Neural cell (in vitro differentiated cells): ENCODE data around the gene LHFPL6. TPM values are rescaled to one million over a fixed set of nuclear protein-coding genes. Genes with fewer than 3 reads are reported as not detected.
A peak's percentile ranks its signal among the peaks of the same experiment; 100 is the strongest.

Experiments
- H2AFZ ChIP-seq: fragments of 200-600, 300-800 bp; sonication (generic), shearing (Covaris generic); 2 replicates; pipeline ENCODE4 v1.6.0; 2014; ENCODE audit warnings: low read depth, mild to moderate bottlenecking, antibody characterized with exemption, low read length, moderate library complexity
- H3F3A ChIP-seq: fragments of 200-600 bp; shearing (Covaris generic); 2 replicates; pipeline ENCODE4 v1.6.1; 2016; ENCODE audit warnings: mild to moderate bottlenecking, moderate library complexity, mixed read lengths, antibody characterized with exemption, low read length; ENCODE audit not compliant: insufficient read depth, poor library complexity, severe bottlenecking
- H3K27ac ChIP-seq: fragments of 200-600, 300-800 bp; sonication (generic), shearing (Covaris generic); 2 replicates; pipeline ENCODE4 v1.5.1; 2014; ENCODE audit warnings: mild to moderate bottlenecking, low read length, moderate library complexity
- H3K27me3 ChIP-seq: fragments of 300-800, 200-600 bp; sonication (generic), shearing (Covaris generic); 2 replicates; pipeline ENCODE4 v1.6.0; 2014; ENCODE audit warnings: mild to moderate bottlenecking, low read depth, low read length, moderate library complexity; ENCODE audit not compliant: insufficient read depth
- H3K36me3 ChIP-seq: fragments of 300-800, 200-600 bp; sonication (generic), shearing (Covaris generic); 2 replicates; pipeline ENCODE4 v1.5.1; 2014; ENCODE audit warnings: mild to moderate bottlenecking, antibody characterized with exemption, low read length, moderate library complexity; ENCODE audit not compliant: insufficient read depth
- H3K4me2 ChIP-seq: fragments of 300-800, 200-600 bp; sonication (generic), shearing (Covaris generic); 2 replicates; pipeline ENCODE4 v1.6.0; 2014; ENCODE audit warnings: mild to moderate bottlenecking, low read length
- H3K4me3 ChIP-seq: fragments of 300-800, 200-600 bp; sonication (generic), shearing (Covaris generic); 2 replicates; pipeline ENCODE4 v1.5.1; 2014; ENCODE audit warnings: mild to moderate bottlenecking, low read length, moderate library complexity
- H3K79me2 ChIP-seq: fragments of 200-600 bp; shearing (Covaris generic); replicated peaks from 2 replicates; pipeline ENCODE4 v1.6.0; 2014; ENCODE audit warnings: mild to moderate bottlenecking, low read length, moderate library complexity; ENCODE audit not compliant: insufficient read depth
- H3K9ac ChIP-seq: fragments of 300-800, 200-600 bp; sonication (generic), shearing (Covaris generic); 2 replicates; pipeline ENCODE4 v1.6.1; 2016; ENCODE audit warnings: mild to moderate bottlenecking, low read length, mixed read lengths
- H3K9me2 ChIP-seq: fragments of 200-600 bp; shearing (Covaris generic); 2 replicates; pipeline ENCODE4 v1.6.1; 2016; ENCODE audit warnings: mild to moderate bottlenecking, low read length, mixed read lengths; ENCODE audit not compliant: insufficient read depth
- H3K9me3 ChIP-seq: fragments of 200-600, 300-800 bp; sonication (generic), shearing (Covaris generic); 2 replicates; pipeline ENCODE4 v1.6.1; 2016; ENCODE audit warnings: mild to moderate bottlenecking, mixed run types, low read length, moderate library complexity, mixed read lengths
- H4K20me1 ChIP-seq: fragments of 200-600 bp; shearing (Covaris generic); 2 replicates; pipeline ENCODE4 v1.6.1; 2016; ENCODE audit warnings: mild to moderate bottlenecking, mixed run types; ENCODE audit not compliant: insufficient read depth
- CTCF ChIP-seq: fragments of 450-650 bp; IDR thresholded peaks from 2 replicates; pipeline ENCODE4 v1.5.1; 2014; ENCODE audit warnings: antibody characterized with exemption, mild to moderate bottlenecking, moderate library complexity; ENCODE audit not compliant: poor library complexity, severe bottlenecking
- EP300 ChIP-seq: fragments of 450-650 bp; conservative IDR thresholded peaks from 2 replicates; pipeline ENCODE4 v1.6.1; 2014; ENCODE audit warnings: antibody characterized with exemption, mild to moderate bottlenecking, moderate library complexity; ENCODE audit not compliant: poor library complexity, severe bottlenecking
- EZH2 ChIP-seq: fragments of 200-600, 300-800 bp; shearing (Covaris generic), sonication (generic); IDR thresholded peaks from 2 replicates; pipeline ENCODE4 v1.6.1; 2014; ENCODE audit warnings: antibody characterized with exemption, low read length, borderline replicate concordance, mild to moderate bottlenecking; ENCODE audit not compliant: insufficient read depth, poor library complexity, severe bottlenecking
- MXI1 ChIP-seq: fragments of 450-650 bp; conservative IDR thresholded peaks from 2 replicates; pipeline ENCODE4 v1.6.1; 2014; ENCODE audit warnings: antibody characterized with exemption, mild to moderate bottlenecking; ENCODE audit not compliant: poor library complexity, severe bottlenecking
- POLR2AphosphoS5 ChIP-seq: IDR thresholded peaks from 2 replicates; pipeline ENCODE4 v1.6.1; 2012
- RAD21 ChIP-seq: fragments of 450-650 bp; conservative IDR thresholded peaks from 2 replicates; pipeline ENCODE4 v1.6.1; 2014; ENCODE audit warnings: antibody characterized with exemption, mild to moderate bottlenecking, moderate library complexity
- REST ChIP-seq: IDR thresholded peaks from 2 replicates; pipeline ENCODE4 v1.6.1; 2012; ENCODE audit warnings: borderline replicate concordance
- SMC3 ChIP-seq: fragments of 450-650 bp; conservative IDR thresholded peaks from 2 replicates; pipeline ENCODE4 v1.6.1; 2014; ENCODE audit warnings: antibody characterized with exemption, mild to moderate bottlenecking, moderate library complexity; ENCODE audit not compliant: poor library complexity
- TAF1 ChIP-seq: IDR thresholded peaks from 2 replicates; pipeline ENCODE4 v1.6.1; 2012; ENCODE audit warnings: low read depth
- polyA plus RNA-seq: library from polyadenylated mRNA; depleted of rRNA; stranded (reverse); fragments of >200 nt; gene quantifications from 2 replicates; pipeline ENCODE4 v1.2.3, GENCODE V29; 2014

Gene LHFPL6
- polyA plus RNA-seq, 1 donor from 2014 or later = 36.3 TPM

DNA sequence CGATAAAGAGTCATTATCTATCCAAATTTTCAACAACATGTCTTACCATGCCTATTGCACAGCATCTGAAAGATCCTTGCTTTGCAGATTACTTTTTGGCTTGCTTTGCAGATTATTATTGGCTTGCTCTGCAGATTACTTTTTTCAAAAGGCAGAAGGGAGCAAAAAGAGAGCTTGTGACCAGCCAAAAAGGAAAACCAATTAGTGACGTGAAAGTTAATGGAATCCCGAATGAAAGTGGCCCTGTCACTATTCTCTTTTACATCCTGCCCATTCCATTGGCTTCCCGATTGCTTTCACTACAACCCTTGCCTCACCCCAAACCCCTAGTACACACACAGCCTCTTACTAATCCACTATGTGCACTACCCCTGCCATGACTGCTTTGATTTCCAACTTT, 81.3 kb downstream of the LHFPL6 start:
- Histone ChIP-seq H3K9me2 (no peaks in the 10 kb centered on the region), H3K4me2 (no peak overlapping the region), H3K27ac (no peak overlapping the region), H3K27me3 (no peaks in the 10 kb centered on the region), H4K20me1 (no peaks in the 10 kb centered on the region), H3K9ac (no peak overlapping the region), H3K36me3 (no peaks in the 10 kb centered on the region), H2AFZ (no peak overlapping the region), H3K9me3 (no peaks in the 10 kb centered on the region), H3F3A (peaks cover 8% of the 10 kb centered on the region), H3K79me2 (no peaks in the 10 kb centered on the region), H3K4me3 (no peak overlapping the region)
- no peak for TF ChIP-seq POLR2AphosphoS5
- no peak for TF ChIP-seq TAF1
- TF ChIP-seq EP300 = no peak
- no peak for TF ChIP-seq MXI1
- TF ChIP-seq CTCF = no peak
- no peak for TF ChIP-seq SMC3

DNA sequence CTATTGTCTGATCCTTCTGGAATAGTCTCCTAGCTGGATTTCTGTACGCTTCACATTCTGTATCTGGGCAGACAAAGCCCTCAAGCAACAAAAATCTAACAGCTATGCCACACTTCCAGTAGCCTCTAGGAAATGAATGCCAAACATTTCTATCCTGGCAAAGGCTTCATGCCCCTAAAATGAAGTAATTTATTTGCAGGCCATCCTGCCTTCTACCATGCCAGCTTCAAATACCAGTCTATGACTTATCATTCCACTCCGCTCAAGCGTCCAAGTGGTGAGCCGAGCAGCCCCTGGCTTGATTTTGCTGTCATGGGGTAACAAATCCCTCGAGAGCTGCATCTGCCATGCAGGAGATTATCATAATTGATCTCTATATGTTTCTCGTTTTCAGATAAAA, 86.9 kb downstream of the LHFPL6 start:
- TF ChIP-seq MXI1 = no peak
- TF ChIP-seq CTCF = no peak
- TF ChIP-seq REST = no peak
- no peak for TF ChIP-seq POLR2AphosphoS5
- TF ChIP-seq SMC3 = no peak
- TF ChIP-seq TAF1 = no peak
- no peak for TF ChIP-seq EZH2
- TF ChIP-seq EP300 = no peak
- TF ChIP-seq RAD21 = no peak
- Histone ChIP-seq H3K36me3 (no peaks in the 10 kb centered on the region), H3K9me3 (no peaks in the 10 kb centered on the region), H3K9me2 (no peaks in the 10 kb centered on the region), H2AFZ (no peak overlapping the region), H3K9ac (peak overlapping the region; percentile 62), H3K4me2 (peak overlapping the region; percentile 69), H3F3A (peaks cover 16% of the 10 kb centered on the region), H3K79me2 (no peaks in the 10 kb centered on the region), H3K4me3 (no peak overlapping the region), H3K27ac (peak overlapping the region; percentile 90), H3K27me3 (no peaks in the 10 kb centered on the region), H4K20me1 (no peaks in the 10 kb centered on the region)
